Prostate gland (tissue), 2 donors: ENCODE results near the gene TMPRSS9.

Experiments
- CTCF ChIP-seq, 4 experiments: fragments of 200-600 bp in 2 of 4; fragments of 450-650 bp in 2 of 4; sonication (generic) in 2 of 4; IDR thresholded peaks; 1 replicate in 3 of 4; 2 replicates in 1 of 4; pipeline ENCODE4 v1.5.1; 2016 to 2019; ENCODE audit warnings: antibody characterized with exemption in 4 of 4, mild to moderate bottlenecking in 2 of 4, moderate library complexity in 2 of 4
- POLR2A ChIP-seq: fragments of 450-650 bp; IDR thresholded peaks from one replicate; pipeline ENCODE4 v1.6.1; 2016; ENCODE audit warnings: antibody characterized with exemption, mild to moderate bottlenecking
- POLR2AphosphoS5 ChIP-seq: sonication (generic); formaldehyde crosslinking; IDR thresholded peaks from one replicate; pipeline ENCODE4 v1.6.1; 2017; ENCODE audit warnings: antibody characterized with exemption

GRCh38 chr19:2320049-2320448, 40.0 kb upstream of the TMPRSS9 start:
- TF ChIP-seq CTCF (IDR thresholded peaks at IDR 0.05): no peak
- no peak for TF ChIP-seq POLR2AphosphoS5
- TF ChIP-seq POLR2A: no peak
